Activated naive CD8-positive, alpha-beta T cell treated with anti-CD3 and anti-CD28 coated beads, Interleukin-2, amount 10 ng/mL, durations not matched to agents 7 days and 5 days (primary cell): ENCODE measurements around the gene CDK16. TPM values are rescaled to one million over a fixed set of nuclear protein-coding genes. Genes with fewer than 3 reads are reported as not detected.
A peak's percentile ranks its signal among the peaks of the same experiment; 100 is the strongest.

ENCODE experiments used
- ATAC-seq: fragments of 150-1000 bp; cut with Tn5 transposase; one replicate; pipeline ENCODE4 v1.10.0; 2021; ENCODE audit warnings: low read depth, moderate library complexity
- POLR2A ChIA-PET: fragments of 350-600 bp; sonication (Branson Sonifier 250); formaldehyde crosslinking; loops from one replicate; lab custom pipeline; 2021; ENCODE audit warnings: antibody characterized with exemption; lab: Charles Lee
- DNase-seq: peaks from one replicate; pipeline ENCODE4 v3.0.0; 2021
- H3K27ac Mint-ChIP-seq: one replicate; pipeline ENCODE4 v1.8.0; 2022; ENCODE audit warnings: mild to moderate bottlenecking, mixed read lengths
- H3K27me3 Mint-ChIP-seq: one replicate; pipeline ENCODE4 v1.8.0; 2022; ENCODE audit warnings: mild to moderate bottlenecking, moderate library complexity, mixed read lengths
- H3K36me3 Mint-ChIP-seq: one replicate; pipeline ENCODE4 v1.8.0; 2021; ENCODE audit warnings: mild to moderate bottlenecking, mixed read lengths
- H3K4me1 Mint-ChIP-seq: one replicate; pipeline ENCODE4 v1.8.0; 2021; ENCODE audit warnings: mixed read lengths
- H3K4me3 Mint-ChIP-seq: one replicate; pipeline ENCODE4 v1.8.0; 2022; ENCODE audit warnings: mild to moderate bottlenecking, moderate library complexity, mixed read lengths
- H3K9me3 Mint-ChIP-seq: one replicate; pipeline ENCODE4 v1.8.0; 2021; ENCODE audit warnings: mixed read lengths
- total RNA-seq, 2 experiments: library from RNA; stranded (reverse); gene quantifications; one replicate each; pipeline ENCODE4 v1.2.3, GENCODE V29; 2021

Gene CDK16
- total RNA-seq, 2 experiments from 2014 or later: 62.3 to 67.1 TPM

DNA sequence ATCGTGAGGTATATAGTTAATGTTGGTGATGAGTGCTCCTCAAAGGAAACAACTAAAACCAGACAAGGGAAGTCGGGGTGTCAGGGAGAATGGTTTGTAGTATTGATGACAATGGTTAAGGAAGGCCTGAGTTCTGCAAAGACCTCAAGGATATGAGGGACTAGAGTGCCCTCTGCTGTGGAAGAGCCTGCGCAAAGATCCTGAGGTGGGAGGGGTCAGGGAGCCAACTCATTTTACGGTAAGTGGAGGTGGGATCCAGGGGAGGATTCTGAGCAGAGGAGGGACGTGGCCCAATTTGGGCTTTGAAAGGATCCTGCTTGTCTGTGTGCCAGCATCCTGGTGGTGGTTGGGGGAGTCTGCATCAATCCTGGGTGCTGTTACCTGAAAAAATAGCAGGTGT is 13.5 kb upstream of the CDK16 start:
- Mint-ChIP-seq H3K27me3 (no peaks in the 10 kb centered on the region), H3K4me3 (no peak overlapping the region), H3K36me3 (peaks cover 5% of the 10 kb centered on the region), H3K4me1 (no peaks in the 10 kb centered on the region), H3K27ac (no peak overlapping the region), H3K9me3 (no peaks in the 10 kb centered on the region)
- DNase-seq (no peak), ATAC-seq (no peak)
- POLR2A ChIA-PET: no interaction called here

DNA sequence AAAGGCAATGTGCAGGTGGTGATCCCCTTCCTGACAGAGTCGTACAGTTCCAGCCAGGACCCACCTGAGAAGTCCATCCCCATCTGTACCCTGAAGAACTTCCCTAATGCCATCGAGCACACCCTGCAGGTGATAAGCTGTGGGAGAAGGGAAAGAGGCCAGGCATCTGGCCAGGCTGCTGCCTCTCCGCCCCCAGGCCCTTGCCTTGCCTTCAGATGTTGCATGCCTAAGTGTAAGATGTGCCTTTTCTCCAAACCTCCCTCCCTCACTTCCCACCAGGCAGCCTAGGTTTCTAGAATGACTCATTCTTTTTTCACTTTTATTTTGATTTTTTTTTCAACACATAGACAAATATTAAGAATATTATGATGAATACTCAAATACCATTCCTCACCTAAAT is 12.2 kb upstream of the CDK16 start:
- no peak for DNase-seq
- H3K4me1 Mint-ChIP-seq: no peaks in the 10 kb centered on the region
- no peak for ATAC-seq
- H3K9me3 Mint-ChIP-seq: no peaks in the 10 kb centered on the region
- H3K27ac Mint-ChIP-seq: no peak overlapping the region
- no peak overlapping the region for H3K4me3 Mint-ChIP-seq
- H3K27me3 Mint-ChIP-seq: no peaks in the 10 kb centered on the region
- POLR2A ChIA-PET: no interaction called here
- H3K36me3 Mint-ChIP-seq: peaks cover 1% of the 10 kb centered on the region

DNA sequence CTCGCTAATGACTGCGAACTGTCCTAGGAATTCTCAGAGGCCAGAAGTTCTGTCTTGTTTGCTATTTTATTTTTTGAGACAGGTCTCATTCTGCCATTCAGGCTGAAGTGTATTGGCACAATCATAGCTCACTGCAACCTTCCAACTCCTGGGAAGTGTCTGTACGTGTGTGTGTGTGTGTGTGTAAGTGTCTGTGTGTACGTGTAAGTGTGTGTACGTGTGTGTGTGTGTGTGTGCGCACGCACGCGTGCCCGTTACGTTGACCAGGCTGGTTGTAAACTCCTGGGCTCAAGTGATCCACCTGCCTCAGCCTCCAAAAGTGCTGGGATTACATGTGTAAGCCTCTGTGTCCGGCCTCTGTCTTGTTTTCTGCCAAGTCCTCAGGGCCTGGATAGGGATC is 10.4 kb upstream of the CDK16 start:
- no peaks in the 10 kb centered on the region for H3K27me3 Mint-ChIP-seq
- no peak overlapping the region for H3K4me3 Mint-ChIP-seq
- DNase-seq (no peak), ATAC-seq (no peak)
- peaks cover 9% of the 10 kb centered on the region for H3K36me3 Mint-ChIP-seq
- H3K27ac Mint-ChIP-seq: no peak overlapping the region
- POLR2A ChIA-PET: no interaction called here
- H3K9me3 Mint-ChIP-seq: no peaks in the 10 kb centered on the region
- H3K4me1 Mint-ChIP-seq: no peaks in the 10 kb centered on the region

DNA sequence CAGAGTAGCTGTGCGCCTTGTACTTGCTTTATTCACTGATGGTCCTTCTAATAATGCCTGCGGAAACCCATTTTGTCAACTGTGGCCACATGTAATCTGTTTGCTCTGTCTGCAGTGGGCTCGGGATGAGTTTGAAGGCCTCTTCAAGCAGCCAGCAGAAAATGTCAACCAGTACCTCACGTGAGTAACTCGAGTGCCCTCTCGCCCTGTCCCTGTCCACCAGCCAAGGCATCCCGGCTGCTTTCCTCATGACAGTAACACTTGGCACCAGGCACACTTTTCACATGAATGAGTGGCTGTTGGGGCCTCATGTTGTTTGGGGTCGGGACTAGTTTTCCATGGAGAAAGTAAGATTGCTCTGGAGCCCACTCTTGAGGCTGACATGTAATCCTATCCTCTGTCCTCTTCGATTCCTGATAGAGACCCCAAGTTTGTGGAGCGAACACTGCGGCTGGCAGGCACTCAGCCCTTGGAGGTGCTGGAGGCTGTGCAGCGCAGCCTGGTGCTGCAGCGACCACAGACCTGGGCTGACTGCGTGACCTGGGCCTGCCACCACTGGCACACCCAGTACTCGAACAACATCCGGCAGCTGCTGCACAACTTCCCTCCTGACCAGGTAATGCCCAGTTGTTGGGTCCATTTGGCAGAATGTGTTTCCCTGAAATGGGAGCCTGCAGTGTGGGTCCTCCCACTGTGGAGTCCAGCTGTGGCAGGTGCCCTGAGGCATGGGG is 8.8 kb upstream of the CDK16 start:
- no peak for DNase-seq
- H3K4me1 Mint-ChIP-seq: no peaks in the 10 kb centered on the region
- no peaks in the 10 kb centered on the region for H3K27me3 Mint-ChIP-seq

DNA sequence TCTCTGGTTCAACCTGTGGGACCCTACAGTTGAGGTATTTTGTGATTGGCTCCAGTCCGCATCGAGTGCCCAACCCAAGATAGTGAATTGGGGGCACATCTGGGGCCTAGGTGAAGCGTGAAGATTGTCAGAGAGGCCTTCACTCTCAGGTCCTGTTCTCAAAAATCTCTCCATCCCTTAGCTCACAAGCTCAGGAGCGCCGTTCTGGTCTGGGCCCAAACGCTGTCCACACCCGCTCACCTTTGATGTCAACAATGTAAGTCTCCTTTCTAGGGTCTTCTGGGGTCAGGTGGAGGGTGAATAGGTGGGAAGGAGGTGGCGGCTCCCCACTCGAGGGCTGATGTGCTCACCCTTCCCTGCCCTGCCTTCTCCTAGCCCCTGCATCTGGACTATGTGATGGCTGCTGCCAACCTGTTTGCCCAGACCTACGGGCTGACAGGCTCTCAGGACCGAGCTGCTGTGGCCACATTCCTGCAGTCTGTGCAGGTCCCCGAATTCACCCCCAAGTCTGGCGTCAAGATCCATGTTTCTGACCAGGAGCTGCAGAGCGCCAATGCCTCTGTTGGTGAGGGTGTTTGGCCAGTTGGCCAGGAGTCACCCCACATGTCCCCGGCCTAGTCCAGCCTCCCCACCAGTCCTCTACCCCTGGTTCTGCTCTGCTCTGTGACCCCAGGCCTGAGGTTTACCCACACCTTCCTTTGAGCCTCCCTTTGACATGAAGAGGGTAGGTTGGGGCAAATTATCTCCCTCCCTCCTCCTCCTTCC is 7.6 kb upstream of the CDK16 start:
- no peaks in the 10 kb centered on the region for H3K9me3 Mint-ChIP-seq
- H3K4me1 Mint-ChIP-seq: no peaks in the 10 kb centered on the region
- H3K27ac Mint-ChIP-seq: peak overlapping the region; percentile 55
- no peak for ATAC-seq
- H3K36me3 Mint-ChIP-seq: peaks cover 12% of the 10 kb centered on the region
- DNase-seq: no peak
- H3K27me3 Mint-ChIP-seq: no peaks in the 10 kb centered on the region
- POLR2A ChIA-PET: no interaction called here
- no peak overlapping the region for H3K4me3 Mint-ChIP-seq

More for the DNA sequence above, 8.8 kb upstream of the CDK16 start:
- POLR2A ChIA-PET: no interaction called here
- Mint-ChIP-seq H3K36me3 (peaks cover 9% of the 10 kb centered on the region), H3K27ac (no peak overlapping the region), H3K9me3 (no peaks in the 10 kb centered on the region), H3K4me3 (no peak overlapping the region)
- no peak for ATAC-seq

DNA sequence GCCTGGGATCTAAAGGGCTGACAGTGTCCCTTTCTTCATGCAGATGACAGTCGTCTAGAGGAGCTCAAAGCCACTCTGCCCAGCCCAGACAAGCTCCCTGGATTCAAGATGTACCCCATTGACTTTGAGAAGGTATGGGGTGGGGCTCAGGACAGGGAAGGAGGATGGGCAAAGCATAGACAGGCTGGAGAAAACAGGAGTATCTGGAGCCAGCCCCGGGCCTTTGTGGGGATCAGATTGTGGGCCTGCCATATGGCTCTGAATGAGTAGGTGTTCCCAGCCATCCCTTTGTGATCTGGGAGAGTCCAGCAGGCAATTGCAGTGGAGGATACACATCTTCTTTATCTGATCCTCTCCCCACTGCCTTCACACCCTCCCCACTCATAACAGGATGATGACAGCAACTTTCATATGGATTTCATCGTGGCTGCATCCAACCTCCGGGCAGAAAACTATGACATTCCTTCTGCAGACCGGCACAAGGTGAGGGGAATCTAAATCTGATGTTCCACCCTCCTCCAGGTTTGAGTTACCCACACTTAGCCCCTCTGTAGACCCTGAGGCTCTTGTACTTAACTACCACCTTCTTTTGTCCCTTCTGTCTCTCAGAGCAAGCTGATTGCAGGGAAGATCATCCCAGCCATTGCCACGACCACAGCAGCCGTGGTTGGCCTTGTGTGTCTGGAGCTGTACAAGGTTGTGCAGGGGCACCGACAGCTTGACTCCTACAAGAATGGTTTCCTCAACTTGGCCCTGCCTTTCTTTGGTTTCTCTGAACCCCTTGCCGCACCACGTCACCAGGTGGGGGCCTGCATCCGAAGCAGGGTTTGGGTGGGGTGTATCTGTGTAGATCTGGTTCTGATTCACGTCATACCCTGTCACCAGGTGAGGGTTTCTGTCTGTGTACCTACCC is 5.8 kb upstream of the CDK16 start:
- DNase-seq: no peak
- no peaks in the 10 kb centered on the region for H3K9me3 Mint-ChIP-seq
- H3K4me1 Mint-ChIP-seq: peaks cover 10% of the 10 kb centered on the region
- POLR2A ChIA-PET: no interaction called here
- ATAC-seq: no peak
- peaks cover 18% of the 10 kb centered on the region for H3K36me3 Mint-ChIP-seq
- H3K4me3 Mint-ChIP-seq: no peak overlapping the region
- no peak overlapping the region for H3K27ac Mint-ChIP-seq
- no peaks in the 10 kb centered on the region for H3K27me3 Mint-ChIP-seq

DNA sequence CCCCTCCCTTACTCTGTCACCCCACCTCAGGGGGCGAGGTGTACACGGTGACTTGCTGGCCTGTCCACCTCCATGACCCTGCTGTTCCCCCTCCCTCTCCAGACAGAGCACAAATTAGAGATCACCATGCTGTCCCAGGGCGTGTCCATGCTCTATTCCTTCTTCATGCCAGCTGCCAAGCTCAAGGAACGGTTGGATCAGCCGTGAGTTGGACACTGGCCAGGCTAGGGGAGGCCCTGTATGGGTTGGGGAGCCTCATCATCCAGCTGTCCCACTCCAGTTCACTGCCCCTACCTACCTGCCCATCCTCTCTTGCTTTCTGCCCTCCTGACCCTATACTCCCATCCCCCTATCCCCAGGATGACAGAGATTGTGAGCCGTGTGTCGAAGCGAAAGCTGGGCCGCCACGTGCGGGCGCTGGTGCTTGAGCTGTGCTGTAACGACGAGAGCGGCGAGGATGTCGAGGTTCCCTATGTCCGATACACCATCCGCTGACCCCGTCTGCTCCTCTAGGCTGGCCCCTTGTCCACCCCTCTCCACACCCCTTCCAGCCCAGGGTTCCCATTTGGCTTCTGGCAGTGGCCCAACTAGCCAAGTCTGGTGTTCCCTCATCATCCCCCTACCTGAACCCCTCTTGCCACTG is 3.9 kb upstream of the CDK16 start:
- H3K27me3 Mint-ChIP-seq: no peaks in the 10 kb centered on the region
- peaks cover 14% of the 10 kb centered on the region for H3K4me1 Mint-ChIP-seq
- H3K36me3 Mint-ChIP-seq: peaks cover 20% of the 10 kb centered on the region
- ATAC-seq (no peak), DNase-seq (no peak)
- H3K27ac Mint-ChIP-seq: no peak overlapping the region
- POLR2A ChIA-PET: interaction anchor here (1.5 kb wide), 1 partner anchor 19 kb away, joined by 3 read pairs; no protein-coding TSS in a partner anchor
- no peaks in the 10 kb centered on the region for H3K9me3 Mint-ChIP-seq
- H3K4me3 Mint-ChIP-seq: no peak overlapping the region

DNA sequence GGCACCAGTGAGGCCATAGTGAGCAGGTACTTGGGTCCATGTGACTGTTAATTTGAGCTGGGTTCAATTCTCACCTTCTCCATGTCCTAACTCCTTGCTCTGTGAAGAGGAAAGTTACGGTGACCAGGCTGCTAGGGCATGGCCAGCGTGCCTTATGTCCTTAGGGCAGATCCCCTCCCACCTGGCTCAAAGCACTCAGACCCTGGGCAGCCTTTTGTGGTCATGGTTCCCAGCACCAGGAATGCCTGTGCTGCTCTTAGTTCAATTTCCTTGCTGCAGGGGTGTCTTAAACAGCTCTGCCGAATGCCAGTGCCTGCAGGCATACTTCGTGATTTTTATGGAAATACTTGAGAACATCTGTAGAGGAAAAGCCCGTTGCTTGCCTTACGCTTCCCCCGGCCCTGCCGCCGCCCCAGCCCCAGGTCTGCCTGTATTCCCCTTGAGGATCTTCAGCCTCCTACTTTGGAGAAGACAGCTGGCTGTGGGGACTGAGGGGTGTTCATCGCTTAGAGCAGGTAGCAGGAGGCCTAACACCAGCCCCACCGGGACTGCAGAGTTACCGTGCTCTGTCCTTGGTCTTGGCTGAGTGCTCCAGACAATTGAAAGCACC is 3.1 kb upstream of the CDK16 start:
- Mint-ChIP-seq H3K4me1 (peaks cover 22% of the 10 kb centered on the region), H3K27me3 (no peaks in the 10 kb centered on the region), H3K27ac (no peak overlapping the region), H3K4me3 (no peak overlapping the region), H3K36me3 (peaks cover 26% of the 10 kb centered on the region), H3K9me3 (no peaks in the 10 kb centered on the region)
- POLR2A ChIA-PET: interaction anchor here (0.5 to 1.5 kb wide), 2 partner anchors 18 to 27 kb away, joined by 3 read pairs; no protein-coding TSS in a partner anchor
- no peak for ATAC-seq
- DNase-seq: no peak

DNA sequence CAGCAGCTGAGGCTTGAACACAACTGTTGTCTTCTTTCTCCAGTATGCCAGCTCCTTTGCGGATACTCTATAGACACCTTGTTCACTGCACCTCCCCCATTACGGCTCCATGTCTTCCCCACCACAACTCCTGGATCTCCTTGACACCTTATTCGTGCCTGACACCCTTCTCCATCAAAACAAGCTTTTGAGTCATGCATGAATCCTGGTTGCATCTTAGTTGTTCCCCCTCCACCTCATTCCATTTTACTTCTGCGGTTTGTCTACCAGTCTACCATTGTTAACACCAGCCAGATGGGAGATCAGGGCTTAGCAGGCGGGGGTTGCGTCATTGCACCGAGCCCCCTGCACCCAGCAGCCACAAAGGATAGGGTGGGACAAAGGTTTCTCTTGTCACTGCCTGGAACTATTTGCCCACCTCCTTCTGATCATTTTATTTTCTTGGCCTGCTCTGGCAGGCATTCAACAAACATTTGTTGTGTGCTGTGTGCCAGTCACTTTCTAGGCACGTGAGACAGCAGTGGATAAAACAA is 2.0 kb upstream of the CDK16 start:
- POLR2A ChIA-PET: interaction anchor here (5.7 kb wide), 1 partner anchor 16 kb away, joined by 49 read pairs; the partner anchor contains the start of gene USP11
- H3K4me1 Mint-ChIP-seq: peaks cover 29% of the 10 kb centered on the region
- H3K9me3 Mint-ChIP-seq: no peaks in the 10 kb centered on the region
- H3K4me3 Mint-ChIP-seq: peak overlapping the region; percentile 90
- H3K36me3 Mint-ChIP-seq: peaks cover 29% of the 10 kb centered on the region
- no peak for DNase-seq
- peak overlapping the region; percentile 98 for H3K27ac Mint-ChIP-seq
- H3K27me3 Mint-ChIP-seq: no peaks in the 10 kb centered on the region
- no peak for ATAC-seq

DNA sequence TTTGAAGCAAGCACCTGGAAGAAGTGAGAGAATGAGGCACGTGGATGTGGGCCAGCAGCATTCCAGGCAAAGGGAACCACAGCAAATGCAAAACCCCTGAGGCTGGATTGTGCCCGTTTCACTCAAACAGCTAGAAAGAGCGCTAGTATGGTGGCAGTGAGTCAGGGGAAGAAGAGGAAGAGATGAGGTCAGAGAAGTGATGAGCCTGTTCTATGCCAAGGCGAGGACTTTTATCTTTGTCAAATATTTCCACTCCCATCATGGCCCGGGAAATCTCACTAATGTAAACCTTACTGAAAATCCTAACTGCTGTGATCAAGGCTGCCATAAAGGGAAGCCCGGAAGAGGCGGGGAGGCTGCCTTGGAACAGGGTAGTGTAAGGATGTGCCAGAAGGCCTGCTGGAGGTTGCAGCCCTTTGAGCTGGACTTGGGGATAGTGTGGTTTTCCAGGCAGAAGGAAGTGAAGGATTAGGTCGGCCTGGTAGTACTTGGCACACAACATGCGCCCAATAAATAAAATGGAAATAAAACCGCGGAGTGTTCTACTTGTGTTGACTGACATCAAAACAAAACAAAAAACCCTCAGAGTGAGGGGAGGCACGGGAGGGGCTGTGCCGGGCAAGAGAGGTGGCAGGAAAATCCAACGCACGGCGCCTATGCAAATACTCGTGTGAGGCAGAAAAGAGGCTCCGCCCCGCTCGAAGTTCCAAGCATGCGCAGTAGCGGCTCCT is 1.2 kb upstream of the CDK16 start:
- ATAC-seq (no peak), DNase-seq (no peak)
- Mint-ChIP-seq H3K4me1 (peaks cover 29% of the 10 kb centered on the region), H3K36me3 (peaks cover 22% of the 10 kb centered on the region), H3K4me3 (peak overlapping the region; percentile 90), H3K27me3 (no peaks in the 10 kb centered on the region), H3K9me3 (no peaks in the 10 kb centered on the region), H3K27ac (peak overlapping the region; percentile 98)
- POLR2A ChIA-PET: interaction anchor here (0.7 to 5.7 kb wide), 8 partner anchors 11 to 1785 kb away, joined by 3 to 49 read pairs (median 6); partner anchors contain the start of genes RBM10 and USP11

DNA sequence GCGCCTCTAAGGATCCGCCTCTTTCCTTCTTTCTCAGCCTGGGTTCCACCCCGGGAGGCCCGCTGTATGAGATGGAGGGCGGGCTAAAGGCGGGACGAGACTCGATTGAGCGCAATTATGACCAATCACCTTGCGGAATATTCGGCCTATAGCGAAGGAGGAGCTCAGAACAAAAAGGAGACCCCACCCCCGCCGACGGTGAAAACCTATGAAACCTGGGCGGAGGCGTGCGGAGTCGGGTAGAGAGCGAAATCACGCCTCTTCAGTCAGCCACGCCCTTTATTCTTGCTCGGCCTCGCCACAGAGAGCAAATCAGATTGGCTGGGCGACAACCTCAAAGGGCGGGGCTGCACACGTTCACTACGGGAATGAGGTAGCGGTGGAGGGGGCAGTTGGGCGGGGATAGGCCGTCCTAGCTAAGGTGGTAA is 615 bp upstream of the CDK16 start:
- Mint-ChIP-seq H3K27me3 (no peaks in the 10 kb centered on the region), H3K9me3 (no peaks in the 10 kb centered on the region), H3K4me3 (peak overlapping the region; percentile 90), H3K36me3 (peaks cover 22% of the 10 kb centered on the region), H3K27ac (peak overlapping the region; percentile 98), H3K4me1 (peaks cover 29% of the 10 kb centered on the region)
- POLR2A ChIA-PET: interaction anchor here (0.7 to 5.7 kb wide), 8 partner anchors 10 to 1785 kb away, joined by 3 to 49 read pairs (median 6); partner anchors contain the start of genes RBM10 and USP11
- DNase-seq: peak; percentile 88
- ATAC-seq: peak; percentile 84
